Panc1 (cell line): ENCODE measurements around the gene ZNF615.

Experiments
- TF ChIP-seq, protein P1 (sequence below): fragments of 450-650 bp; IDR thresholded peaks from 2 replicates; pipeline ENCODE4 v1.5.1; 2017; ENCODE audit warnings: mild to moderate bottlenecking
- TF ChIP-seq, protein P2 (sequence below), 2 experiments: IDR thresholded peaks; 2 replicates each; pipeline ENCODE4 v1.6.1; 2011 to 2012; ENCODE audit warnings: low read depth in 2 of 2, control low read depth in 1 of 2, low read length in 1 of 2, mild to moderate bottlenecking in 1 of 2, moderate library complexity in 1 of 2; ENCODE audit not compliant: insufficient read depth in 1 of 2

DNA sequence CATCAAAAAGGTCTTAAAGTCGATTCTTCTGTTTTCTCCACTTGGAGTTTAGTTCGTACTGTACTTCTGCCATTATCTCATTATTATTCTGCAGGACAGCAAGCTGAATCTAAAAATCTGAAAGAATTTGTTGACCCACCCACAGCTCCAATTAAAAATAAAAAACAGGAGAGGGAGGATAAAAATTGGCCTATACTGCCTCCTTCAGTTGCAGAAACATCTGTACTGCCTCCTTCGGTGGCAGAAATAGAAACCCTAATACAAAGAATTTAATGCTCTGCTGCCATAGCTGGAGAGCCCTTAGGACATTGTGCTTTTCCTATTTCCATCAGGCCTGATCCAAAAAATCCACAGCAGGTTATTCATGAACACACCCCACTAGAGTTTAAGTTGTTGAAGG is 31.2 kb downstream of the ZNF615 start:
- TF ChIP-seq, protein P1, sequence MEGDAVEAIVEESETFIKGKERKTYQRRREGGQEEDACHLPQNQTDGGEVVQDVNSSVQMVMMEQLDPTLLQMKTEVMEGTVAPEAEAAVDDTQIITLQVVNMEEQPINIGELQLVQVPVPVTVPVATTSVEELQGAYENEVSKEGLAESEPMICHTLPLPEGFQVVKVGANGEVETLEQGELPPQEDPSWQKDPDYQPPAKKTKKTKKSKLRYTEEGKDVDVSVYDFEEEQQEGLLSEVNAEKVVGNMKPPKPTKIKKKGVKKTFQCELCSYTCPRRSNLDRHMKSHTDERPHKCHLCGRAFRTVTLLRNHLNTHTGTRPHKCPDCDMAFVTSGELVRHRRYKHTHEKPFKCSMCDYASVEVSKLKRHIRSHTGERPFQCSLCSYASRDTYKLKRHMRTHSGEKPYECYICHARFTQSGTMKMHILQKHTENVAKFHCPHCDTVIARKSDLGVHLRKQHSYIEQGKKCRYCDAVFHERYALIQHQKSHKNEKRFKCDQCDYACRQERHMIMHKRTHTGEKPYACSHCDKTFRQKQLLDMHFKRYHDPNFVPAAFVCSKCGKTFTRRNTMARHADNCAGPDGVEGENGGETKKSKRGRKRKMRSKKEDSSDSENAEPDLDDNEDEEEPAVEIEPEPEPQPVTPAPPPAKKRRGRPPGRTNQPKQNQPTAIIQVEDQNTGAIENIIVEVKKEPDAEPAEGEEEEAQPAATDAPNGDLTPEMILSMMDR: no peak
- TF ChIP-seq, protein P2, sequence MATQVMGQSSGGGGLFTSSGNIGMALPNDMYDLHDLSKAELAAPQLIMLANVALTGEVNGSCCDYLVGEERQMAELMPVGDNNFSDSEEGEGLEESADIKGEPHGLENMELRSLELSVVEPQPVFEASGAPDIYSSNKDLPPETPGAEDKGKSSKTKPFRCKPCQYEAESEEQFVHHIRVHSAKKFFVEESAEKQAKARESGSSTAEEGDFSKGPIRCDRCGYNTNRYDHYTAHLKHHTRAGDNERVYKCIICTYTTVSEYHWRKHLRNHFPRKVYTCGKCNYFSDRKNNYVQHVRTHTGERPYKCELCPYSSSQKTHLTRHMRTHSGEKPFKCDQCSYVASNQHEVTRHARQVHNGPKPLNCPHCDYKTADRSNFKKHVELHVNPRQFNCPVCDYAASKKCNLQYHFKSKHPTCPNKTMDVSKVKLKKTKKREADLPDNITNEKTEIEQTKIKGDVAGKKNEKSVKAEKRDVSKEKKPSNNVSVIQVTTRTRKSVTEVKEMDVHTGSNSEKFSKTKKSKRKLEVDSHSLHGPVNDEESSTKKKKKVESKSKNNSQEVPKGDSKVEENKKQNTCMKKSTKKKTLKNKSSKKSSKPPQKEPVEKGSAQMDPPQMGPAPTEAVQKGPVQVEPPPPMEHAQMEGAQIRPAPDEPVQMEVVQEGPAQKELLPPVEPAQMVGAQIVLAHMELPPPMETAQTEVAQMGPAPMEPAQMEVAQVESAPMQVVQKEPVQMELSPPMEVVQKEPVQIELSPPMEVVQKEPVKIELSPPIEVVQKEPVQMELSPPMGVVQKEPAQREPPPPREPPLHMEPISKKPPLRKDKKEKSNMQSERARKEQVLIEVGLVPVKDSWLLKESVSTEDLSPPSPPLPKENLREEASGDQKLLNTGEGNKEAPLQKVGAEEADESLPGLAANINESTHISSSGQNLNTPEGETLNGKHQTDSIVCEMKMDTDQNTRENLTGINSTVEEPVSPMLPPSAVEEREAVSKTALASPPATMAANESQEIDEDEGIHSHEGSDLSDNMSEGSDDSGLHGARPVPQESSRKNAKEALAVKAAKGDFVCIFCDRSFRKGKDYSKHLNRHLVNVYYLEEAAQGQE (IDR thresholded peaks at IDR 0.05; ENCODE audit: insufficient read depth in 1 of 2, low read depth in 2 of 2, low read length in 1 of 2): no peak
